Fibroblast of the aortic adventitia (primary cell): ENCODE measurements around the gene ADRA2C. TPM values are rescaled to one million over a fixed set of nuclear protein-coding genes. Genes with fewer than 3 reads are reported as not detected.
"Not testable (repeated sequence)": the region's sequence is repeated elsewhere in the genome, so short reads cannot be mapped to it uniquely, and the experiment has no call there.

Experiments used
- DNase-seq: peaks from one replicate; pipeline ENCODE4 v3.0.0-alpha.2; 2010; ENCODE audit warnings: low read depth
- H3K4me3 ChIP-seq: 2 replicates; pipeline ENCODE4 v1.5.1; 2011; ENCODE audit warnings: low read depth, mild to moderate bottlenecking, control low read depth, low read length, moderate library complexity
- total RNA-seq: library from RNA; depleted of rRNA; stranded (reverse); fragments of >200 nt; gene quantifications from 2 replicates; pipeline ENCODE4 v1.2.3, GENCODE V29; 2012; ENCODE audit warnings: low replicate concordance
- TF ChIP-seq, protein P1 (sequence below): IDR thresholded peaks from 2 replicates; pipeline ENCODE4 v1.5.1; 2011; ENCODE audit warnings: mild to moderate bottlenecking, low read length, control low read depth, inconsistent platforms; ENCODE audit not compliant: insufficient read depth

ADRA2C gene
- total RNA-seq, 1 donor = not detected

DNA sequence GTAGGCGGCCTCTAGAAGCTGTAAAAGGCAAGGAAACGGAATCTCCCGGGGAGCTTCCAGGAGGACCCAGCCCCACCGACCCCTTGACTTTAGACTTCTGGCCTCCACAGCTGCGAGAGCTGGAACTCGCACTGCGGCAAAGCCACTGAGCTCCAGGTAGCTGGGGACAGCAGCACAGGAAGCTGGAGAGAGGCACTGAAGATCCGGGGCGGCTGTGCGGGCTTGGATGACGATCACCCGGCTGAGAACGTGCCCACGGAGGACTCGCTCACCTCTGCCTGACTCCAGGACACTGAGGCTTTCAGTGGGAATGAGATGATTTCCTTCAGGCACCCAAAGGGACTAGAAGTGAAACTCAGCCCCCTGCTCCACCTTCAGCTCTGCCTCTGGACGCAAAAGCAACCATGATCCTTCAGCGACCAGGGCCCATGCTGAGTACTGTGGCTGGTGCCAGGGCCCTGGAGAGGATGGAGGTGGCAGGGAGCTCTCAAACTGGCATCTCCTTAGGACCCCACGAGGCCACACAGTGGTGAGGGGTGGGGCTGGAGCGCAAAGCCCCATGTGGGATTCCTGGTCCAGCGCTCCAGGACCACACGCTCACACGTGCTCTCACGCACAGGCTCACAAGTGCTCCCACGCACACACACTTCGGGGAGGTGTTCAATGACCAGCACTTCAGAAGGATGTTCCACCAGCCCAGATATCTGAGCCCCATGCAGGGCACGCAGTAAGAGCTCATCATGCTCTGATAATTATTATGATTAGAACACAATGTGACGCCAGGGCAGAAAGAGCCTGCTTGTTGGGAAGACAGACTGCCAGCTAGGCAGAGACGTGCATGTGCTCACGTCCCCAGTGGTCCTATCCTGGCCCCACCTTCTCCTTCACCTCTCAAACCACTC is 47.2 kb downstream of the ADRA2C start:
- H3K4me3 ChIP-seq = no peak overlapping the region
- TF ChIP-seq, protein P1, sequence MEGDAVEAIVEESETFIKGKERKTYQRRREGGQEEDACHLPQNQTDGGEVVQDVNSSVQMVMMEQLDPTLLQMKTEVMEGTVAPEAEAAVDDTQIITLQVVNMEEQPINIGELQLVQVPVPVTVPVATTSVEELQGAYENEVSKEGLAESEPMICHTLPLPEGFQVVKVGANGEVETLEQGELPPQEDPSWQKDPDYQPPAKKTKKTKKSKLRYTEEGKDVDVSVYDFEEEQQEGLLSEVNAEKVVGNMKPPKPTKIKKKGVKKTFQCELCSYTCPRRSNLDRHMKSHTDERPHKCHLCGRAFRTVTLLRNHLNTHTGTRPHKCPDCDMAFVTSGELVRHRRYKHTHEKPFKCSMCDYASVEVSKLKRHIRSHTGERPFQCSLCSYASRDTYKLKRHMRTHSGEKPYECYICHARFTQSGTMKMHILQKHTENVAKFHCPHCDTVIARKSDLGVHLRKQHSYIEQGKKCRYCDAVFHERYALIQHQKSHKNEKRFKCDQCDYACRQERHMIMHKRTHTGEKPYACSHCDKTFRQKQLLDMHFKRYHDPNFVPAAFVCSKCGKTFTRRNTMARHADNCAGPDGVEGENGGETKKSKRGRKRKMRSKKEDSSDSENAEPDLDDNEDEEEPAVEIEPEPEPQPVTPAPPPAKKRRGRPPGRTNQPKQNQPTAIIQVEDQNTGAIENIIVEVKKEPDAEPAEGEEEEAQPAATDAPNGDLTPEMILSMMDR = no peak
- DNase-seq = no peak

DNA sequence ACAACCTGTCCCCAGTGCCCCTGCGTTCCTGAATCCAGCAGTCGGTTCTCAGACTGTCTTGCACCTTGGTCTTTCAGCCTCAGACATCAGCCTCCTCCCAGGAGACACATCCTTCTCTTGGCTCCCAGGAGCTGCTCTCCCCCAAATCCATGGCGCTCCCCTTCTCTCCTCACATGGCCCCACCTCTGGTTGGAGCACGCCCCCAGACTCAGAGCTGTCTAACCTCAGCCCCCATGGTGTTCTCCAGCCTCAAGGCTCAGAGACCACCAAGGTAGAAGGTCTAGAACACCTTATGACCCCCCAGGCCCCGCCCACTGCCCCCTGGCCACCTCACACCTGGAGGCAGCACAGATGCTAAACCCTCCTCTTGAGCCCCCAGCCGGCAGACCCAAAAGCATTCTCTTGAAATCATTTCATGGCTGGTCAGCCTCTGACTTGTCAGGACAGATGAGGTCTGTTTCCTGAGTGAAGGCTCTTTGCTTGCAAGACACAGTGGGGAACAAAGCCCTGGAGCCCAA is 47.9 kb downstream of the ADRA2C start:
- H3K4me3 ChIP-seq = no peak overlapping the region
- TF ChIP-seq, protein P1 = no peak
- no peak for DNase-seq

DNA sequence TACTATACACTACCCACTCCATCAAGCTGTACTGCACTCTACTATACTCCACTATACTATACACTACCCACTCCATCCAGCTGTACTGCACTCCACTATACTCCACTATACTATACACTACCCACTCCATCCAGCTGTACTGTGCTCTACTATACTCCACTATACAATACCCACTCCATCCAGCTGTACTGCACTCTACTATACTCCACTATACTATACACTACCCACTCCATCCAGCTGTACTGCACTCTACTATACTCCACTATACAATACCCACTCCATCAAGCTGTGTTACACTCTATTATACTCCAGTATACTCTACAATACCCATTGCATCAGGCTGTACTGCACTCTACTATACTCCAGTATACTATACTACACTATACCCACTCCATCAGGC is 48.7 kb downstream of the ADRA2C start:
- not testable (repeated sequence) for H3K4me3 ChIP-seq, DNase-seq

DNA sequence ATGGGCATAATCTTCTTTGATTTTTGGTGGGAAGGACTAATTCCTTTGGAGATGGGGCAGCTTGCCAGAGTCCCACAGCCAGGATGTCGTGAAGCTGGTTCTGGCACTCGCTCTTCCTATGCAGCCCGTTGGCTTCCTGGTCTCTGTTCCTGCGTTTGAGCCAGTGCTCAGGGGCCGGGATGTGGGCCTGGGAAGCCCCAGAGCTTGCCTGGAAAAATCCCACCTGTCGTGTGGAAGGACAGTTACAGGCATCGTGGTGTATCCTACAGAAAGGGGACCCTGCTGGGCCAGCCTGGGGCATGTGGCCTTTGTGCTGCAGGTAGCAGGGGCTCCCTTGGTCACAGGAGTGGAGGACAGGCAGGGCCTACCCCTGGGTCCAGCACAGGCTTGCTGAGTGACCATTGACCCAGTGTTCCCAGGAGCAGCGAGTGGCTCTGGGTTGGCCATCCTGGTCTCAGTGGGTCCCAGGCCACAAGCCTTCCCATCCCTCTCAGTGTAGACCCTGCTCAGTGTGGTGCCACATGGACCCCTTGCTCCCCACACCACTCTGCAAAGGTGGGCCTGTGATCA is 50.2 kb downstream of the ADRA2C start:
- no peak for DNase-seq
- TF ChIP-seq, protein P1 = no peak
- no peak overlapping the region for H3K4me3 ChIP-seq

DNA sequence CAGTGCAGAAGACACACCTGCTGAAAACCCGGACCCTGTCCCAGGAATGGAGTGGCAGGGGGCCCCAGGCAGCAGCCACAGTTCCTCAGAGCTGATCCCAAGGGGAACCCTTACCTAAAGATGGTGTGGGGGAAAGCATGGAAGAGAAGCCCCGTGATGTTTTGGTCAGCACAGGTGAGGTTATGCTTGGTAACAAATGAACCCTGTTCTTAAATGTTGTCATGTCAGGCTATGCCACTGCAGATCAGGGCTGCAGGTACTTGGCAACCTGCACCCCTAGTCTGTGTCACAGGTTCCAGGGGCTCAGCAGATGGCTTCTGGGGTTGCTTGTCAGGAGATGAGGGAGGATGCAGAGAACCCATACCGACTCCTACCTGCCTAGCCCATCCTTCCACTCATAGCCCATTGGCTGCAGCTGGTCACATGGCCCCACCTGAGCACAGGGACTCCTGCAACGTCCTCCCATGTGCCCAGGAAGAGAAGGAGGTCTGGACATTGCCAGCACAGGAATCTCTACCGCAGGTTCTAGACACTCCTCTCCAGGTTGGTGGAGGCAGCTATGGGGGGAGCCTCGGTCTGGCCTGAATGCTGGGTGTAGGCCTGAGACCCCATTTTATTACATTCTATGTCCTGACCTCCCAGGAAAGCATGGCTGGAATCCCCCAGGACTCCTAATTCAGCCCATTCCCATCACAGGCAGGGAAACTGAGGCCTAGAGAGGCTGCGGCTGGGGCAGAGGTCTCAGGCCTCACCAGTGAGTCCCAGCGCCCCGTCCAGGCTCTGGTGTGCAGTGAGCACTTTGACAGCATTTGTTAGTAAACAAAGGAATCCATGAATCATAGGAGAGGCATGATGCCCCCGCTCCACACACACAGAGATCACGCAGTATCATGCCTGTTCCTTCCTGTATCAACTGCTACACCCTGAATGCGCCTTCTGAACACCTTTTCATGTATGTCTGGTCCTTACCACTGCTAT is 51.1 kb downstream of the ADRA2C start:
- DNase-seq = no peak
- TF ChIP-seq, protein P1 = no peak
- no peak overlapping the region for H3K4me3 ChIP-seq

Other genes starting within 250 kb of the ADRA2C start
- gene LRPAP1, start 234.0 kb upstream of the ADRA2C start, total RNA-seq = 61.0 and 87.7 TPM in 2 replicates